GM18507 (cell line): Measurements from ENCODE around the gene OSR1.
"Not testable (repeated sequence)": the region's sequence is repeated elsewhere in the genome, so short reads cannot be mapped to it uniquely, and the experiment has no call there.

ENCODE experiments used
- DNase-seq: peaks from one replicate; pipeline ENCODE4 v3.0.0; 2011; ENCODE audit warnings: low read depth; ENCODE audit not compliant: insufficient read length; ENCODE audit errors: extremely low spot score
- FAIRE-seq: peaks from 2 replicates; lab custom pipeline; 2011; peaks lifted over from hg19 to GRCh38; lab: Jason Lieb, UNC

The OSR1 gene

GRCh38 chr2:19358242-19359020, at the start of gene OSR1:
OSR1 (minus strand) TSS chr2:19358623; CDS start chr2:19353805, 4,818 bp downstream.
- FAIRE-seq, result no peak
- no peak for DNase-seq

- DNase-seq (no peak), FAIRE-seq (no peak)
These were observed 45.4 kb upstream of the OSR1 start for GRCh38 chr2:19403785-19404184.

DNA sequence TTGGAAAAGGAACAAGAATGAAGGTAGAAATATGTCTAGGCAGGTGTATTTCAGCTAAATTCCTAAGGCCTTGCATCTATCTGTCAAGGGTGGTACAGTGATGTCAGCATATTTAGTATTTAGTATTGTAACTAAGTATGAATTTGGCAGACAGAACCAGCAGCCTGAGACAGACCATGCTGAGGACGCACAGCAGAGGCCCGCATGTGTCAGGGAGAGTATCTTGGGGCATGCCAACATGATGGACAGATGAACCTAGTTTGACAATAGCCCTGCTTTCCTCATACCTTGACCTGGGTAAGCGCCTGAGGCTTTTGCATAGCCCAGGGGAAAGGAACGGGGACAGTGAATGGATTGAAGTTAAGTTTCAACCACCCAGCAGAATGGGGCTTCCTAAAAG, 33.8 kb upstream of the OSR1 start:
- DNase-seq, result no peak
- FAIRE-seq, result no peak

GRCh38 chr2:19389469-19389868, 31.0 kb upstream of the OSR1 start:
- not testable (repeated sequence) for FAIRE-seq, DNase-seq

DNA sequence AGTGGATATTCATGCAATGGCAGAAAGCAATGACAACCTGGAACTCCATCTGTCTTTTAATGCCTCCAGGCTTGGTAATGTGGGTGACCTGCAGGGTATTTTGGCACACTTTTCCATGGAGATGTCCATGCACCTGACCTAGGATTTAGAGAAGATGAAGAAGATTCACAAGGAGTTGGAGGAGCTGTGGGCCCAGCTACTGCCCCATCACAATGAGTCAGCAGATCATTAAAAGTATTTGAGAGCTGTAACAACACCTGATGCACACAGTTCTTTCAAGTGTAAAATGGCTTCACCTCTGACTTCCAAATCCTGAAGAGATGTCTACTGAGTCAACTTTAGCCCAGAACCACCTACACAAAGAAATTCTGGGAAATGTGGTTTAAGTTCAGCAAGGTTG, 22.1 kb upstream of the OSR1 start:
- FAIRE-seq (no peak), DNase-seq (no peak)

GRCh38 chr2:19378939-19379338, 20.5 kb upstream of the OSR1 start:
- DNase-seq (no peak), FAIRE-seq (no peak)

DNA sequence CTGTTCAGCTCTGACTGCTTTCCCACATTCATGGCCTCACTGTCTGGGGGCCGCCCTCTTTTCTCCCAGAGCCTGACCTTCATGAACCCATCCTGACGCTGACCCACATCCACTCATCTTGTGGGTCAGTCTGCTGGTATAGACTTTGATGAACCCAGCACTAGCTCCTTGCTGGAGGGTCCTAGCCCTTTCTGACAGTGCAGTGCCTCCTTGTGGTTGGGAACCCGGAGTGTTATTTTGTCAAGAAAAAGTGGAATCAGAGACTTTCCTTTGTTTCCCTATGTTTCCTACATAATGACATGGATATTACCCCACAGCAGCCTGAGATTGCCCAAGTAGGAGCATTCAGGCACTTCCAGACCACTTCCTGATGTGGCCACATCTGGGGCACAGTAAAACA, 19.3 kb upstream of the OSR1 start:
- FAIRE-seq (no peak), DNase-seq (no peak)

DNA sequence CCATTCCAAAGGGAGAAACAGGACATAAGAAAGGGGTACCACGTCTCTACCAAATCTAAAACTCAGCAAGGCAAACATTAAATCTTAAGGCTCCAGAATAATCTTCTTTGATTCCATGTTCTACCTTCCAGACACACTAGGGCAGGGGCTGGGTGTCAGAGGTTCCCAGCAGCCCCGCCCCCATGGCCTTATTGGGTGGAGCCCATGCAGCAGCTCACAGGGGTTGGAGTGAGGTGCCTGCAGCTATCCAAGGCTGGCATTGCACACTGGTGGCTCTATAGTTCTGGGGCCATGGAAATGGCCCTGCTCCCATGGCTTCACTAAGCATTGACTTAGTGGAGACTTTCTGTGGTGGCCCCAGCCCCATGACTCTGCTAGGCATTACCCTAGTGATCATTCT, 14.9 kb upstream of the OSR1 start:
- FAIRE-seq (no peak), DNase-seq (no peak)

DNA sequence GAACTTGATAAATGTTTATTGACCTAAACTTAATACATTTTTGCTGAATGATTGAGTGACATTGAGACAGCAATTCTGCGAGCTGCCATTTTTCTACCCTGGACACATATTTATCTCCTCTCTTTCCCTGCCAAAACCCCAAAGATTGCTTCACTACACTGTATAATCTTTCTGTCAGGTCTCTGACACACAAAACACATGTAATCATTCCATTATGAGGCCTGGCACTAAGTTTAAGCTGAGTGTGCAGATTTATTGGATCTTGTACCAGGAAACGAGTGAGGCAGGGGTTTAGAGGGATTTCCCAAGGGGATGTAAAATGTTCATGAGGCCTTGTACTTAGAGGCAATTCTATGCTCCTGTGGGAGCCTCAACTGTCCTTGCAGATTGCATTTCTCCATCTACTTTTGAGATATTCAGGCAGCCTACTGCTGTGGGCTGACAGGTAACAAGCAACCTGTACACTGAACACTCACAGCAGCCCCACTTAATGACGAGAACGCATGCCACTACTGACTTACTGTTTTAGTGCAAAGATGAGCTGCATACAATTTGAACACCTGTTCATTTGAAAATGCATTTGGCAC, 13.7 kb upstream of the OSR1 start:
- DNase-seq, result no peak
- FAIRE-seq, result no peak

GRCh38 chr2:19369341-19369955, 11.0 kb upstream of the OSR1 start:
- no peak for DNase-seq

DNA sequence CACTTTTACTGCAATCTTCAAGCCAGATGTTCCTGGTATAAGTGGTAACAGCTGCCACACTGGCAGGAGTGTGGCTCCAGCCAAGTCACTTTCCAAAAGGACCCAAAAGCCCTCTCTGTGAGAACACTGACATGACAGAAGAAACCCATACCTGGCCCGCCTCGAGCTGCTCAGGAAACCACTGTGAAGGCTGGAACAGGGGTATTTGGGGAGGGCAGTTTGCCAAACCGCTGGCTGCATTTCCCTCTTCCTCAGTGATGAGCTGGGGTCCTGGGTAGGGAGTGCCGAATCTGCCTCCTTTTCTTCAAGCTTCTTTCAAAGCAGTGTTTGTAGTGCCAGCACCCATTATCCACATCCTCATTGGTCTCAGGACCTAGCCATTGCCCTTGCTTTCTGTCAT, 10.3 kb upstream of the OSR1 start:
- DNase-seq (no peak), FAIRE-seq (no peak)

More at GRCh38 chr2:19369341-19369955, 11.0 kb upstream of the OSR1 start:
- FAIRE-seq, result no peak

- no peak for DNase-seq
- no peak for FAIRE-seq
These were observed 8.9 kb upstream of the OSR1 start for GRCh38 chr2:19367326-19367725.

DNA sequence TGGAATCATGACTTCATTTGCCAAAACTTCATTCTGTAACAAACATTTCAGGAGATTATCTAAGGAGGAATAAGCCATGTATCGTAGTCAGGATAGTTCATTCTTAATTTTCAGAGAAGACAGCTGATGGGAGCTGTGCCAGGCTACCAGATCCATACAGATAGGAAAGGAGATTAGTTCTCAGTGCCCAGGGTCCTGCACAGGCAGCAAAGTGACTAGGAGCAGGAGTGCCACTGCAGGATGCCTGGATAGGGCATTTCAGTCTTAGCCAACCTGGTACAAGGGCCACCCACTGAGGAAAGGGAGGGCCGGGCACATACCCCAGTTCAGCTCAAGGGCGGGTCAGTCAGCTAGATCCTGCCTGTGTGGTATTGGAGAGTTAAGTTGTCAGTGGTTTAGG, 6.7 kb upstream of the OSR1 start:
- DNase-seq (no peak), FAIRE-seq (no peak)

GRCh38 chr2:19364014-19364413, 5.6 kb upstream of the OSR1 start:
- no peak for FAIRE-seq

GRCh38 chr2:19363474-19363778, 5.0 kb upstream of the OSR1 start:
- no peak for DNase-seq
- FAIRE-seq, result no peak

More at GRCh38 chr2:19364014-19364413, 5.6 kb upstream of the OSR1 start:
- no peak for DNase-seq

GRCh38 chr2:19362755-19363473, 4.5 kb upstream of the OSR1 start:
- FAIRE-seq, result peak; percentile 67
- no peak for DNase-seq

DNA sequence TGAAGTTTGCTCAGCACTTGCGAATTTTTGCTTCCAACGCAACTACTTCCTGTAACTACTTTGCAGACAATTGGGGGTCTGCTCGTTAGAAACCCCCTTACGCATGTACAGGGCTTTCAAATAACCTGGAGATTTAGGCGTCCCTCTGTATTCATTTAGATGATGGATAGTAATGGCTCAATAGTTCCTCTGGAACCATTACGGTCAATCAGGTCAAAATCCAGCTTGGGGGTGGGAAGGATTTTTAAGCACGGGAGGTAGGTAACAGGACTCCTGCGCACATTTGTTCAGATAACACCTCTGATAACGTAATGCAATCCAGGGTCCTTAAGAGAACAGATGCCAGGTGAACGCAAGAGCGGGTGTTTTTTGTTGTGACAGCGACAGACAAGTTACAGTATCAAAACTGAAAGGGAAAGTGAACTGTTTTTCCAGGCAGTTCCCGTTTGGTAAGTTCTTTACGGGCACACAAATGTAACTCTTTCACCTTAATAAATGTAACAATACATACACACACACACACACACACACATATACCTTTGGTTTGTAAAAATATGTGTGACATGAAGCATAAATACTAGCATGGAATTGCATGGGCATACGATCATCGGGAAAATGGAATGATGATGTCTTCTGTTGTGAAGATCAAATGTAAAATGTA, 3.8 kb upstream of the OSR1 start:
- DNase-seq (no peak), FAIRE-seq (no peak)

GRCh38 chr2:19361325-19361990, 3.0 kb upstream of the OSR1 start:
- no peak for DNase-seq
- FAIRE-seq, result no peak

- FAIRE-seq (no peak), DNase-seq (no peak)
These were observed 2.5 kb upstream of the OSR1 start for GRCh38 chr2:19360966-19361321.
